HepG2 (cell line): ENCODE measurements around the gene SPSB1. TPM values are rescaled to one million over a fixed set of nuclear protein-coding genes. Genes with fewer than 3 reads are reported as not detected.

Experiments
- ASH2L ChIP-seq: fragments of 300-600, 200-600 bp; sonication (generic); IDR thresholded peaks from 2 replicates; pipeline ENCODE4 v1.7.0; 2017; ENCODE audit warnings: low read depth, mild to moderate bottlenecking, moderate library complexity, mixed read lengths, low read length; ENCODE audit not compliant: insufficient read length
- KDM2A ChIP-seq: sonication (generic); formaldehyde crosslinking; IDR thresholded peaks from 2 replicates; pipeline ENCODE4 v1.4.0; 2020; ENCODE audit warnings: low read depth, missing genetic modification reagents, borderline replicate concordance
- MAX ChIP-seq: IDR thresholded peaks from 2 replicates; pipeline ENCODE4 v1.6.1; 2012; ENCODE audit warnings: inconsistent platforms
- MEF2D ChIP-seq: sonication (generic); formaldehyde crosslinking; IDR thresholded peaks from 2 replicates; pipeline ENCODE4 v1.5.1; 2020; ENCODE audit warnings: mild to moderate bottlenecking, missing genetic modification reagents
- MXD4 ChIP-seq: IDR thresholded peaks from 2 replicates; pipeline ENCODE4 v1.6.1; 2016; ENCODE audit warnings: mild to moderate bottlenecking, missing biosample characterization, missing genetic modification reagents
- NFE2L1 ChIP-seq: sonication (generic); formaldehyde crosslinking; IDR thresholded peaks from 2 replicates; pipeline ENCODE4 v1.4.0; 2020; ENCODE audit warnings: missing genetic modification reagents, mild to moderate bottlenecking, borderline replicate concordance
- PRDM10 ChIP-seq: sonication (generic); formaldehyde crosslinking; IDR thresholded peaks from 2 replicates; pipeline ENCODE4 v1.4.0; 2020; ENCODE audit warnings: low read depth, missing genetic modification reagents
- RNF219 ChIP-seq: sonication (generic); formaldehyde crosslinking; IDR thresholded peaks from 2 replicates; pipeline ENCODE4 v1.5.0; 2020; ENCODE audit warnings: mild to moderate bottlenecking, missing genetic modification reagents
- SAFB2 ChIP-seq: sonication (generic); formaldehyde crosslinking; IDR thresholded peaks from 2 replicates; pipeline ENCODE4 v1.5.1; 2020; ENCODE audit warnings: missing genetic modification reagents, low read depth, mild to moderate bottlenecking, borderline replicate concordance
- SIN3A ChIP-seq: IDR thresholded peaks from 2 replicates; pipeline ENCODE4 v1.6.1; 2011; ENCODE audit warnings: low read depth, mild to moderate bottlenecking, control low read depth, low read length, borderline replicate concordance
- SP4 ChIP-seq: sonication (generic); formaldehyde crosslinking; IDR thresholded peaks from 2 replicates; pipeline ENCODE4 v1.8.1; 2023; ENCODE audit warnings: mild to moderate bottlenecking, missing genetic modification reagents
- STAT5B ChIP-seq: sonication (generic); formaldehyde crosslinking; IDR thresholded peaks from 2 replicates; pipeline ENCODE4 v1.4.0; 2020; ENCODE audit warnings: missing genetic modification reagents
- TBX2 ChIP-seq: sonication (generic); formaldehyde crosslinking; IDR thresholded peaks from 2 replicates; pipeline ENCODE4 v1.5.0; 2020; ENCODE audit warnings: missing genetic modification reagents, mild to moderate bottlenecking, borderline replicate concordance
- TOPORS ChIP-seq: sonication (generic); formaldehyde crosslinking; IDR thresholded peaks from 2 replicates; pipeline ENCODE4 v1.8.0; 2023; ENCODE audit warnings: mild to moderate bottlenecking, missing genetic modification reagents
- U2AF1 ChIP-seq: fragments of 200-400 bp; formaldehyde crosslinking; optimal IDR thresholded peaks from 2 replicates; pipeline ENCODE3; 2017; ENCODE audit warnings: mild to moderate bottlenecking, low read depth, low read length
- YEATS4 ChIP-seq: sonication (generic); formaldehyde crosslinking; IDR thresholded peaks from 2 replicates; pipeline ENCODE4 v1.4.0; 2020; ENCODE audit warnings: missing genetic modification reagents, borderline replicate concordance
- ZFP90 ChIP-seq: sonication (generic); formaldehyde crosslinking; IDR thresholded peaks from 2 replicates; pipeline ENCODE4 v1.8.0; 2022; ENCODE audit warnings: missing genetic modification reagents, mild to moderate bottlenecking, inconsistent platforms, borderline replicate concordance
- ZIK1 ChIP-seq: sonication (generic); formaldehyde crosslinking; IDR thresholded peaks from 2 replicates; pipeline ENCODE4 v1.5.0; 2020; ENCODE audit warnings: mild to moderate bottlenecking, low read depth, missing genetic modification reagents, borderline replicate concordance
- ZNF12 ChIP-seq: sonication (generic); formaldehyde crosslinking; IDR thresholded peaks from 2 replicates; pipeline ENCODE4 v1.5.0; 2020; ENCODE audit warnings: missing genetic modification reagents
- ZNF205 ChIP-seq: IDR thresholded peaks from 2 replicates; pipeline ENCODE4 v1.6.1; 2018; ENCODE audit warnings: missing biosample characterization, missing genetic modification reagents
- ZNF276 ChIP-seq: sonication (generic); formaldehyde crosslinking; IDR thresholded peaks from 2 replicates; pipeline ENCODE4 v1.4.0; 2020; ENCODE audit warnings: mild to moderate bottlenecking, low read depth, missing genetic modification reagents
- polyA plus RNA-seq, 8 experiments: library from polyadenylated mRNA; depleted of rRNA in 3 of 8; stranded (reverse) in 7 of 8; unstranded in 1 of 8; fragments of >200 nt; fragmentation: Illumina TruSeq in 4 of 8; extraction: Trizol in 4 of 8; gene quantifications; 2 replicates each; pipeline versions ENCODE4 v1.2.1 to v1.2.3, GENCODE V29; 2011 to 2016; ENCODE audit warnings: low read depth in 4 of 8, missing spikeins in 1 of 8, mixed read lengths in 1 of 8; ENCODE audit not compliant: insufficient read depth in 1 of 8
- total RNA-seq, 5 experiments: library from RNA; depleted of rRNA; stranded (reverse); fragments of >200 nt; fragmentation: Illumina TruSeq; extraction: Trizol; gene quantifications; 2 replicates each; pipeline ENCODE4 v1.2.3, GENCODE V29; 2016; ENCODE audit warnings: low read depth in 1 of 5

Gene SPSB1
- total and polyA plus RNA-seq, 2 of the 13 experiments (the other 11 are each of a cell fraction or from before 2014, with no cell fraction given), result 5.0 to 8.0 TPM

- TF ChIP-seq ZFP90 (CRISPR knock-in tag) (no peak), RNF219 (CRISPR knock-in tag) (no peak), U2AF1 (no peak), STAT5B (CRISPR knock-in tag) (no peak), MEF2D (no peak), MAX (no peak), TBX2 (no peak), TOPORS (CRISPR knock-in tag) (no peak), KDM2A (CRISPR knock-in tag) (no peak; the same call in 1 of the 2 replicates), SP4 (0 out of 2 replicates have a peak, but pooled peaks have one; percentile 29), ZNF12 (CRISPR knock-in tag) (no peak), NFE2L1 (CRISPR knock-in tag) (no peak), SIN3A (no peak; the same call in 1 of the 2 replicates), ZIK1 (CRISPR knock-in tag) (0 out of 2 replicates have a peak, but pooled peaks have one; percentile 31), PRDM10 (CRISPR knock-in tag) (no peak), ZNF205 (CRISPR knock-in tag) (no peak), YEATS4 (CRISPR knock-in tag) (peak; percentile 36; the same call in 1 of the 2 replicates), MXD4 (CRISPR knock-in tag) (no peak), SAFB2 (CRISPR knock-in tag) (no peak), ASH2L (no peak), ZNF276 (no peak)
These were observed 42.0 kb upstream of the SPSB1 start (continued) for GRCh38 chr1:9250411-9251381.
